ENCODE results near the gene RNF222. TPM values are rescaled to one million over a fixed set of nuclear protein-coding genes. Genes with fewer than 3 reads are reported as not detected.

RNF222 gene
- total and polyA plus RNA-seq, 4 donors: not detected

GRCh38 chr17:8419305-8419704 lies 21.7 kb upstream of the RNF222 start:
- ATAC-seq (ENCODE audit: insufficient read depth, low FRiP score) (no peak), DNase-seq (no peak)
- peaks cover 0 to 13% (median 7%) of the 10 kb centered on the region in 5 donors for H3K4me1 ChIP-seq (ENCODE audit: control insufficient read depth in 5 of 5, insufficient read depth in 5 of 5, low read length in 5 of 5)
- H3K9ac ChIP-seq (ENCODE audit: insufficient read depth in 1 of 2, low read length in 2 of 2): no peak overlapping the region
- H3K36me3 ChIP-seq (ENCODE audit: control insufficient read depth in 4 of 4, insufficient read depth in 4 of 4, low read length in 4 of 4): no peaks in the 10 kb centered on the region
- H3K27ac ChIP-seq (ENCODE audit: low read depth in 1 of 2, low read length in 1 of 2): no peak overlapping the region
- TF ChIP-seq CTCF (IDR thresholded peaks at IDR 0.05; ENCODE audit: control extremely low read depth, extremely low read depth): no peak
- no peaks in the 10 kb centered on the region for H3K9me3 ChIP-seq (ENCODE audit: control insufficient read depth in 4 of 4, insufficient read depth in 3 of 4, low read length in 3 of 4)
- no peak overlapping the region for H3K4me3 ChIP-seq
- 43% methylated on average over 1 of the region's 1 CpG for WGBS, 2 donors
- H3K27me3 ChIP-seq (ENCODE audit: control insufficient read depth in 3 of 3, insufficient read depth in 3 of 3, low read length in 2 of 3): peaks cover 0 to 12% (median 0%) of the 10 kb centered on the region in 3 donors

- no peaks in the 10 kb centered on the region for H3K9me3 ChIP-seq (ENCODE audit: control insufficient read depth in 4 of 4, insufficient read depth in 3 of 4, low read length in 3 of 4)
- H3K27ac ChIP-seq (ENCODE audit: low read depth in 1 of 2, low read length in 1 of 2): no peak overlapping the region
- ATAC-seq (ENCODE audit: insufficient read depth, low FRiP score) (no peak), DNase-seq (no peak)
- no peaks in the 10 kb centered on the region for H3K36me3 ChIP-seq (ENCODE audit: control insufficient read depth in 4 of 4, insufficient read depth in 4 of 4, low read length in 4 of 4)
- 54 to 73% methylated on average over 1 of the region's 1 CpG for WGBS, 2 donors
- peaks cover 0 to 12% (median 0%) of the 10 kb centered on the region in 3 donors for H3K27me3 ChIP-seq (ENCODE audit: control insufficient read depth in 3 of 3, insufficient read depth in 3 of 3, low read length in 2 of 3)
- peaks cover 0 to 13% (median 7%) of the 10 kb centered on the region in 5 donors for H3K4me1 ChIP-seq (ENCODE audit: control insufficient read depth in 5 of 5, insufficient read depth in 5 of 5, low read length in 5 of 5)
- H3K9ac ChIP-seq (ENCODE audit: insufficient read depth in 1 of 2, low read length in 2 of 2): no peak overlapping the region
- no peak overlapping the region for H3K4me3 ChIP-seq
- TF ChIP-seq CTCF (IDR thresholded peaks at IDR 0.05; ENCODE audit: control extremely low read depth, extremely low read depth): no peak
Measured at GRCh38 chr17:8418471-8418870, 20.8 kb upstream of the RNF222 start.

- ATAC-seq (ENCODE audit: insufficient read depth, low FRiP score) (no peak), DNase-seq (no peak)
- H3K4me1 ChIP-seq (ENCODE audit: control insufficient read depth in 5 of 5, insufficient read depth in 5 of 5, low read length in 5 of 5): peaks cover 0 to 13% (median 7%) of the 10 kb centered on the region in 5 donors
- peaks cover 0 to 12% (median 0%) of the 10 kb centered on the region in 3 donors for H3K27me3 ChIP-seq (ENCODE audit: control insufficient read depth in 3 of 3, insufficient read depth in 3 of 3, low read length in 2 of 3)
- H3K9ac ChIP-seq (ENCODE audit: insufficient read depth in 1 of 2, low read length in 2 of 2): no peak overlapping the region
- no peak overlapping the region for H3K27ac ChIP-seq (ENCODE audit: low read depth in 1 of 2, low read length in 1 of 2)
- WGBS, 2 donors: 50 to 70% methylated on average over 4 of the region's 4 CpGs
- no peak overlapping the region for H3K4me3 ChIP-seq
- H3K9me3 ChIP-seq (ENCODE audit: control insufficient read depth in 4 of 4, insufficient read depth in 3 of 4, low read length in 3 of 4): no peaks in the 10 kb centered on the region
- no peak for TF ChIP-seq CTCF (IDR thresholded peaks at IDR 0.05; ENCODE audit: control extremely low read depth, extremely low read depth)
- H3K36me3 ChIP-seq (ENCODE audit: control insufficient read depth in 4 of 4, insufficient read depth in 4 of 4, low read length in 4 of 4): no peaks in the 10 kb centered on the region
Measured at GRCh38 chr17:8417806-8418205, 20.2 kb upstream of the RNF222 start.

GRCh38 chr17:8413938-8414337 lies 16.3 kb upstream of the RNF222 start:
- TF ChIP-seq CTCF (IDR thresholded peaks at IDR 0.05; ENCODE audit: control extremely low read depth, extremely low read depth): no peak
- ATAC-seq (ENCODE audit: insufficient read depth, low FRiP score): no peak
- Histone ChIP-seq H3K27me3 (ENCODE audit: control insufficient read depth in 3 of 3, insufficient read depth in 3 of 3, low read length in 2 of 3) (peaks cover 0 to 9% (median 0%) of the 10 kb centered on the region in 3 donors), H3K4me3 (no peak overlapping the region), H3K4me1 (ENCODE audit: control insufficient read depth in 5 of 5, insufficient read depth in 5 of 5, low read length in 5 of 5) (peaks cover 0 to 3% (median 0%) of the 10 kb centered on the region in 5 donors), H3K9ac (ENCODE audit: insufficient read depth in 1 of 2, low read length in 2 of 2) (no peak overlapping the region), H3K27ac (ENCODE audit: low read depth in 1 of 2, low read length in 1 of 2) (no peak overlapping the region), H3K9me3 (ENCODE audit: control insufficient read depth in 4 of 4, insufficient read depth in 3 of 4, low read length in 3 of 4) (no peaks in the 10 kb centered on the region), H3K36me3 (ENCODE audit: control insufficient read depth in 4 of 4, insufficient read depth in 4 of 4, low read length in 4 of 4) (no peaks in the 10 kb centered on the region)
- DNase-seq: no peak

All from lung (tissue), 12 donors.